ENCODE data around the gene REXO2.

Gene REXO2

GRCh38 chr11:114440971-114441763, 1.9 kb downstream of the REXO2 start:
- Histone ChIP-seq H3K79me2 (ENCODE audit: insufficient read depth, low read length) (peaks cover 57% of the 10 kb centered on the region), H3K4me2 (ENCODE audit: insufficient read depth, low read length) (peak overlapping the region; percentile 74), H4K20me1 (ENCODE audit: insufficient read depth, low read length) (no peaks in the 10 kb centered on the region), H3K9ac (ENCODE audit: low read depth, low read length) (no peak overlapping the region), H3K27me3 (ENCODE audit: insufficient read depth, low read length, poor library complexity) (no peaks in the 10 kb centered on the region), H2AFZ (ENCODE audit: low read depth, low read length) (no peak overlapping the region), H3K27ac (ENCODE audit: low read length) (no peak overlapping the region), H3K9me3 (ENCODE audit: insufficient read depth, low read length, severe bottlenecking) (no peaks in the 10 kb centered on the region), H3K36me3 (ENCODE audit: insufficient read depth, low read length) (peaks cover 23% of the 10 kb centered on the region), H3K4me1 (ENCODE audit: insufficient read depth, low read length) (peaks cover 37% of the 10 kb centered on the region), H3K4me3 (ENCODE audit: low read depth in 1 of 2, low read length in 2 of 2) (peak overlapping the region in 1 of 2 experiments; percentile 27; a peak in 1 of 4 replicates)
- ATAC-seq (ENCODE audit: insufficient read depth, low read depth), result no peak
- no peak for DNase-seq
- no peak for TF ChIP-seq EZH2 (IDR thresholded peaks at IDR 0.05; ENCODE audit: borderline replicate concordance, low read depth, low read length, severe bottlenecking)
- TF ChIP-seq CTCF (IDR thresholded peaks at IDR 0.05; ENCODE audit: borderline replicate concordance, extremely low read depth, low read length, poor library complexity, severe bottlenecking), result no peak

GRCh38 chr11:114441921-114442320, 2.7 kb downstream of the REXO2 start:
- H3K79me2 ChIP-seq (ENCODE audit: insufficient read depth, low read length), result peaks cover 61% of the 10 kb centered on the region
- peaks cover 37% of the 10 kb centered on the region for H3K4me1 ChIP-seq (ENCODE audit: insufficient read depth, low read length)
- H4K20me1 ChIP-seq (ENCODE audit: insufficient read depth, low read length), result 0 out of 2 replicates have a peak, but pooled peaks cover 3% of the 10 kb centered on the region
- no peaks in the 10 kb centered on the region for H3K9me3 ChIP-seq (ENCODE audit: insufficient read depth, low read length, severe bottlenecking)
- H3K4me3 ChIP-seq (ENCODE audit: low read depth in 1 of 2, low read length in 2 of 2), result no peak overlapping the region
- peak overlapping the region; percentile 74; the same call in 1 of the 2 replicates for H3K4me2 ChIP-seq (ENCODE audit: insufficient read depth, low read length)
- H3K27me3 ChIP-seq (ENCODE audit: insufficient read depth, low read length, poor library complexity), result no peaks in the 10 kb centered on the region
- peaks cover 27% of the 10 kb centered on the region for H3K36me3 ChIP-seq (ENCODE audit: insufficient read depth, low read length)
- TF ChIP-seq EZH2 (IDR thresholded peaks at IDR 0.05; ENCODE audit: borderline replicate concordance, low read depth, low read length, severe bottlenecking), result no peak
- TF ChIP-seq CTCF (IDR thresholded peaks at IDR 0.05; ENCODE audit: borderline replicate concordance, extremely low read depth, low read length, poor library complexity, severe bottlenecking), result no peak
- H2AFZ ChIP-seq (ENCODE audit: low read depth, low read length), result no peak overlapping the region
- no peak overlapping the region for H3K27ac ChIP-seq (ENCODE audit: low read length)
- no peak overlapping the region for H3K9ac ChIP-seq (ENCODE audit: low read depth, low read length)
- ATAC-seq (ENCODE audit: insufficient read depth, low read depth), result no peak
- DNase-seq, result no peak

- 0 out of 2 replicates have a peak, but pooled peaks cover 3% of the 10 kb centered on the region for H4K20me1 ChIP-seq (ENCODE audit: insufficient read depth, low read length)
- H3K9ac ChIP-seq (ENCODE audit: low read depth, low read length), result no peak overlapping the region
- no peak overlapping the region for H3K4me2 ChIP-seq (ENCODE audit: insufficient read depth, low read length)
- no peak for DNase-seq
- TF ChIP-seq CTCF (IDR thresholded peaks at IDR 0.05; ENCODE audit: borderline replicate concordance, extremely low read depth, low read length, poor library complexity, severe bottlenecking) (no peak), EZH2 (IDR thresholded peaks at IDR 0.05; ENCODE audit: borderline replicate concordance, low read depth, low read length, severe bottlenecking) (no peak)
- no peaks in the 10 kb centered on the region for H3K27me3 ChIP-seq (ENCODE audit: insufficient read depth, low read length, poor library complexity)
- H3K36me3 ChIP-seq (ENCODE audit: insufficient read depth, low read length), result peaks cover 32% of the 10 kb centered on the region
- no peak overlapping the region for H3K4me3 ChIP-seq (ENCODE audit: low read depth in 1 of 2, low read length in 2 of 2)
- no peaks in the 10 kb centered on the region for H3K9me3 ChIP-seq (ENCODE audit: insufficient read depth, low read length, severe bottlenecking)
- peaks cover 37% of the 10 kb centered on the region for H3K4me1 ChIP-seq (ENCODE audit: insufficient read depth, low read length)
- no peak overlapping the region for H3K27ac ChIP-seq (ENCODE audit: low read length)
- peaks cover 61% of the 10 kb centered on the region for H3K79me2 ChIP-seq (ENCODE audit: insufficient read depth, low read length)
- no peak overlapping the region for H2AFZ ChIP-seq (ENCODE audit: low read depth, low read length)
- ATAC-seq (ENCODE audit: insufficient read depth, low read depth), result no peak
Observed at GRCh38 chr11:114442536-114442935, 3.3 kb downstream of the REXO2 start.
